Measurements from ENCODE around the gene LCNL1.

LCNL1 gene

GRCh38 chr9:136982232-136983051 lies at the start of gene LCNL1:
LCNL1 (plus strand) TSS chr9:136982993; CDS start chr9:136983587, 594 bp downstream.
- Histone ChIP-seq H3K9ac (no peak within 1 kb of the TSS), H3K27ac (peak within 1 kb of the TSS; percentile 44), H3K4me3 (ENCODE audit: low read depth, low read length) (no peak within 1 kb of the TSS)

GRCh38 chr9:136934277-136934676 lies 48.5 kb upstream of the LCNL1 start:
- no peaks in the 10 kb centered on the region for H3K27me3 ChIP-seq (ENCODE audit: control insufficient read depth, insufficient read depth, low read length)
- no peaks in the 10 kb centered on the region for H3K4me1 ChIP-seq
- no peaks in the 10 kb centered on the region for H3K9me3 ChIP-seq (ENCODE audit: control insufficient read depth, low read length)
- no peaks in the 10 kb centered on the region for H3K36me3 ChIP-seq (ENCODE audit: control insufficient read depth, insufficient read depth, low read length)
- H3K9ac ChIP-seq: no peak overlapping the region
- H3K27ac ChIP-seq: no peak overlapping the region
- H2AFZ ChIP-seq: no peak overlapping the region
- H3K4me3 ChIP-seq (ENCODE audit: low read depth, low read length): no peak overlapping the region
- TF ChIP-seq CTCF (IDR thresholded peaks at IDR 0.05): no peak
- no peak overlapping the region for H3K4me2 ChIP-seq (ENCODE audit: low read length)
- no peaks in the 10 kb centered on the region for H3K79me2 ChIP-seq

More at GRCh38 chr9:136982232-136983051, at the start of gene LCNL1:
- no peaks in the 10 kb centered on the region for H3K27me3 ChIP-seq (ENCODE audit: control insufficient read depth, insufficient read depth, low read length)
- H3K4me2 ChIP-seq (ENCODE audit: low read length): no peak within 1 kb of the TSS
- H3K36me3 ChIP-seq (ENCODE audit: control insufficient read depth, insufficient read depth, low read length): no peaks in the 10 kb centered on the region
- H3K4me1 ChIP-seq: no peaks in the 10 kb centered on the region
- no peaks in the 10 kb centered on the region for H3K9me3 ChIP-seq (ENCODE audit: control insufficient read depth, low read length)
- TF ChIP-seq CTCF (IDR thresholded peaks at IDR 0.05): no peak
- H3K79me2 ChIP-seq: no peaks in the 10 kb centered on the region
- H2AFZ ChIP-seq: no peak within 1 kb of the TSS

GRCh38 chr9:136935651-136936050 lies 47.1 kb upstream of the LCNL1 start:
- Histone ChIP-seq H3K4me1 (no peaks in the 10 kb centered on the region), H2AFZ (no peak overlapping the region), H3K27me3 (ENCODE audit: control insufficient read depth, insufficient read depth, low read length) (no peaks in the 10 kb centered on the region), H3K4me3 (ENCODE audit: low read depth, low read length) (no peak overlapping the region), H3K36me3 (ENCODE audit: control insufficient read depth, insufficient read depth, low read length) (no peaks in the 10 kb centered on the region), H3K4me2 (ENCODE audit: low read length) (no peak overlapping the region), H3K27ac (no peak overlapping the region), H3K9ac (no peak overlapping the region), H3K9me3 (ENCODE audit: control insufficient read depth, low read length) (no peaks in the 10 kb centered on the region), H3K79me2 (no peaks in the 10 kb centered on the region)
- TF ChIP-seq CTCF (IDR thresholded peaks at IDR 0.05): no peak

GRCh38 chr9:136936645-136937170 lies 46.1 kb upstream of the LCNL1 start:
- TF ChIP-seq CTCF (IDR thresholded peaks at IDR 0.05): no peak

More at GRCh38 chr9:136936645-136937170, 46.1 kb upstream of the LCNL1 start:
- Histone ChIP-seq H3K4me1 (no peaks in the 10 kb centered on the region), H3K27ac (no peak overlapping the region), H3K36me3 (ENCODE audit: control insufficient read depth, insufficient read depth, low read length) (no peaks in the 10 kb centered on the region), H3K9ac (no peak overlapping the region), H3K9me3 (ENCODE audit: control insufficient read depth, low read length) (no peaks in the 10 kb centered on the region), H3K27me3 (ENCODE audit: control insufficient read depth, insufficient read depth, low read length) (no peaks in the 10 kb centered on the region), H3K4me3 (ENCODE audit: low read depth, low read length) (no peak overlapping the region), H2AFZ (no peak overlapping the region), H3K79me2 (no peaks in the 10 kb centered on the region), H3K4me2 (ENCODE audit: low read length) (no peak overlapping the region)
